GM19193 (cell line): ENCODE data around the gene TSC2.

Experiments
- POLR2A ChIP-seq: IDR thresholded peaks from 4 replicates; pipeline ENCODE4 v1.6.1; 2011; ENCODE audit not compliant: insufficient read depth, insufficient read length; ENCODE audit errors: extremely low read depth

TSC2 gene

GRCh38 chr16:2088759-2089358 is 41.1 kb downstream of the TSC2 start:
- no peak for TF ChIP-seq POLR2A

- no peak for TF ChIP-seq POLR2A
Observed at GRCh38 chr16:2089706-2090480, 42.1 kb downstream of the TSC2 start.

GRCh38 chr16:2090481-2090776 is 42.6 kb downstream of the TSC2 start:
- TF ChIP-seq POLR2A: no peak

GRCh38 chr16:2090777-2091546 is 43.2 kb downstream of the TSC2 start:
- TF ChIP-seq POLR2A: no peak

GRCh38 chr16:2091547-2092255 is 43.9 kb downstream of the TSC2 start:
- TF ChIP-seq POLR2A: no peak

GRCh38 chr16:2092256-2092620 is 44.5 kb downstream of the TSC2 start:
- TF ChIP-seq POLR2A: no peak

- TF ChIP-seq POLR2A: no peak
Observed at GRCh38 chr16:2092866-2093265, 45.1 kb downstream of the TSC2 start.

GRCh38 chr16:2093793-2094192 is 46.0 kb downstream of the TSC2 start:
- TF ChIP-seq POLR2A: no peak

GRCh38 chr16:2095315-2095853 is 47.6 kb downstream of the TSC2 start:
- TF ChIP-seq POLR2A: no peak

- TF ChIP-seq POLR2A: no peak
Observed at GRCh38 chr16:2095918-2096582, 48.3 kb downstream of the TSC2 start.

- no peak for TF ChIP-seq POLR2A
Observed at GRCh38 chr16:2096853-2097595, 49.2 kb downstream of the TSC2 start.

GRCh38 chr16:2102471-2102870 is 54.7 kb downstream of the TSC2 start:
- TF ChIP-seq POLR2A: no peak

GRCh38 chr16:2115591-2115973 is 67.8 kb downstream of the TSC2 start:
- TF ChIP-seq POLR2A: no peak

GRCh38 chr16:2121853-2122252 is 74.1 kb downstream of the TSC2 start:
- no peak for TF ChIP-seq POLR2A
